ENCODE measurements around the gene TMEM120B.
"Not testable (repeated sequence)": the region's sequence is repeated elsewhere in the genome, so short reads cannot be mapped to it uniquely, and the experiment has no call there.

Gene TMEM120B

DNA sequence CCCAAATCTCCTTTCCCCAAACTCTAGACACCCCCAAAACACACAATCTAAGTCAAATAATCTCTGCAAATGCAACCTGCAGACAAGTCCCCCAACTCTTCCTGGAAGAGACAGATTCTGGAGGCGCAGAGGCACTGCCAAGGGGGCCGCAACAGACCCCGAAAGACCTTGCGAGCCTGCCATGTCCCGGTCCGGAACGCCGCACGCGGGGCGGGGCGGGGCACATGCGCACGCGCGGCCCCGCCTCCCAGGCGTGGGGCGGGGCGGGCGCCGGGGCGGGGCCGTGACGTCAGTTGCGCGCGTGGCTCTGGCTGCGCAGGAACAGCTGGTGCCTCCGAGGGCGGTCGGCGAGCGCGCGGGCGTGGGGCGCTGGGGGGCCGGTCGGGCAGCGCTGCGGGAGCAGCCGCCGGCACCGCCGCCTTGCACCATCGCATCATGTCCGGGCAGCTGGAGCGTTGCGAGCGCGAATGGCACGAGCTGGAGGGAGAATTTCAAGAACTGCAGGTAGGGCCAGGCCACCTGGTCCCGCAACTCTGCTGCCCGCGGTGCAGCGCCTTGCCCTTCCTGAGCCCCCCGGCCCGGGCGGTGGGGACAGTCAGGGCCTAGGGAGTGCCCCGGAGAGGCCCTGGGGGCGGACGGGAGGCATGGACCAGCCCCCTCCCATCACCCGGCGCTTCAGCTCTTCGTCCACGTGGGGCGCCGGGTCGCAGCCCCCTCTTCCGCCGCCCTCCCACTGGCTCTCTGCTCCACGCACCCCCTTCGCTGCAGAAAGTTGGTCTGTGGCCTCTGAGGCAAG, at the start of gene TMEM120B:
TMEM120B (plus strand) TSS at position 292 of the 796 bp plus-strand sequence; CDS start at position 436, 144 bp downstream.
- peak; percentile 62 for DNase-seq (ENCODE audit: low read depth)
- H3K4me3 ChIP-seq (ENCODE audit: low read length), result peak within 1 kb of the TSS; percentile 94
- TF ChIP-seq, protein P1, sequence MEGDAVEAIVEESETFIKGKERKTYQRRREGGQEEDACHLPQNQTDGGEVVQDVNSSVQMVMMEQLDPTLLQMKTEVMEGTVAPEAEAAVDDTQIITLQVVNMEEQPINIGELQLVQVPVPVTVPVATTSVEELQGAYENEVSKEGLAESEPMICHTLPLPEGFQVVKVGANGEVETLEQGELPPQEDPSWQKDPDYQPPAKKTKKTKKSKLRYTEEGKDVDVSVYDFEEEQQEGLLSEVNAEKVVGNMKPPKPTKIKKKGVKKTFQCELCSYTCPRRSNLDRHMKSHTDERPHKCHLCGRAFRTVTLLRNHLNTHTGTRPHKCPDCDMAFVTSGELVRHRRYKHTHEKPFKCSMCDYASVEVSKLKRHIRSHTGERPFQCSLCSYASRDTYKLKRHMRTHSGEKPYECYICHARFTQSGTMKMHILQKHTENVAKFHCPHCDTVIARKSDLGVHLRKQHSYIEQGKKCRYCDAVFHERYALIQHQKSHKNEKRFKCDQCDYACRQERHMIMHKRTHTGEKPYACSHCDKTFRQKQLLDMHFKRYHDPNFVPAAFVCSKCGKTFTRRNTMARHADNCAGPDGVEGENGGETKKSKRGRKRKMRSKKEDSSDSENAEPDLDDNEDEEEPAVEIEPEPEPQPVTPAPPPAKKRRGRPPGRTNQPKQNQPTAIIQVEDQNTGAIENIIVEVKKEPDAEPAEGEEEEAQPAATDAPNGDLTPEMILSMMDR (conservative IDR thresholded peaks at IDR 0.05; ENCODE audit: low read length), result no peak

DNA sequence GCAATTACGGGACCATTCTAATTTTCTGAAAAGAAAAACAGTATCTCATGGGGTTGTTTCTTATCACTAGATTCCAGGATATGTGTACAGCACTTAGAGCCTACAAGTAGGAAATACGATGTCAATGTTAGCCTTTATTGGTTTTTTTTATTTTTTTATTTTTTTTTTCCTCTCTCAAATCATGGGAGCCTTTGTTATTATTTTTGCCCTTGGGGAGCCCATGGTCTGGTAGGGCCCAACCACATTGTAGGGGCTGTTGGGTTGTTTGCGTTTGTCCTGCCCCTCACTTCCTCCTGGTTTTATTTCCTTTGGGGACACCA, 49.0 kb upstream of the TMEM120B start:
- TF ChIP-seq, protein P1 (conservative IDR thresholded peaks at IDR 0.05; ENCODE audit: low read length), result no peak
- H3K4me3 ChIP-seq (ENCODE audit: low read length), result no peak overlapping the region
- DNase-seq (ENCODE audit: low read depth), result no peak

DNA sequence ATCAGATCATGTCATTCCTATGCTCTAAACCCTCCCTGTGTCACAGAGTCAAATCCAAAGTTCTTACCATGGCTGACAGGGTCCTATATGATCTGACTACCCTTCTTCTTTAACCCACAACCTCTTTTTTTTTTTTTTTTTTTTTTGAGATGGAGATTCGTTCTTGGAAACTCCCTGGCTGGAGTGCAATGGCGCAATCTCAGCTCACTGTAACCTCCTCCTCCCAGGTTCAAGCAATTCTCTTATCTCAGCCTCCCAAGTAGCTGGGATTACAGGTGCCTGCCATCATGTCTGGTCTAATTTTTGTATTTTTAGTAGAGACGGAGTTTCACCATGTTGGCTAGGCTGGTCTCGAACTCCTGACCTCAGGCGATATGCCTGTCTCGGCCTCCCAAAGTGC, 45.7 kb upstream of the TMEM120B start:
- DNase-seq (ENCODE audit: low read depth); H3K4me3 ChIP-seq (ENCODE audit: low read length): not testable (repeated sequence)

DNA sequence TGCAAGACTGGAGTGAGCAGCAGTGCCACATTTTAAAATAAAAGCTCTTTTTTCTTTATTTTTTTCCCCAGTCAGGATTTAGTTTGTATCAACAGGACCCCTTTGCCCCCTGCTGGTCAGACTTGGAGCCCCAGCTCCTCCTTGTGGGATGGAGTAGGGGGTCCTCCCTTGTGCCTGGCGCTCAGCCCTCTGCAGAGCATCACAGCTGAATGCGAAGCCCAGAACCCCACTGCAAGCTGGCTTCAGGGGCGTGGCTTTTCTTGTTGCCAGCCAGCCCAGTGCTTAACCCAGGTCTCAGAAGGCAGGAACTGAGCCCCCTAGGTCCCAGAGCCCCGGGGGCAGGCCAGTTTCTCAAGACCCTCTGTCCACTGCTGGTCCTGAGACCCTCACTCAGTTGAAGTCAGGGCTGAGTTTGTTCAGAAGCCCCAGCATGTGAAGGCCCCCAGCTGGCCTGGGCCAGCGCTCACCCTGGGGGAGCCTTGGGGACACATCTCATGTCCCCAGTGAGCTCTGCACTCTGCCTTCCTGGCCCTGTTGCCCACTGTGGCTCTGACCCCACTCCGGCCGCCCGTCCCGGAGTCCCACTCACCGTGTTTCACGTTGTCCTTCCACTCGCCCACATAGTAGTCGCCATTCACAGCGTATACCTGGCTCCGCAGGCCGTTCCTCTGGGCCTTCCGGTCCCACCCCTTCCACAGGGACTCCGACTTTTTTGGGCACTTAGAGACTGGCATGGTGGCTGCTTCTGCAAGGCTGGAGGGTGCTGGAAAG, 43.6 kb upstream of the TMEM120B start:
- TF ChIP-seq, protein P1 (conservative IDR thresholded peaks at IDR 0.05; ENCODE audit: low read length), result peak; percentile 59
- no peak overlapping the region for H3K4me3 ChIP-seq (ENCODE audit: low read length)
- DNase-seq (ENCODE audit: low read depth), result peak; percentile 23

DNA sequence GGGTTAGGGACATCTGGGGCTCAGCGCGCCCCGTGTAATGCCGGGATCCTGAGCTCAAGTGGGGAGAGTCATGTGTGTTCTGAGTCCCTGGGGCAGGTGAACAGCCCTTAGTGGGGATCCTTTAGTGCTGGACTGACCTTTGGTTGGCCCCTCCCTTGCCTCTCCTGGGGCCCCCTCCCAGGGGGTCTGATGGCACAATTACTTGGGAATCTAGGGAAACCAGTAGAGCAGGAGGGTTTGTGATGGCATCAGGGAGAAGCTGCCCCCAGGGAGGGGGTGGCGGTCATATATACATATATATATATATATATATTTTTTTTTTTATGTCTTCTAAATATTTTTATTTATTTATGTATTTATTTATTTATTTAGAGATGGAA, 43.0 kb upstream of the TMEM120B start, which contains the start of gene MORN3:
MORN3 (minus strand) TSS at position 134 of the 380 bp plus-strand sequence. CDS start 171 bp downstream, outside the sequence.
- TF ChIP-seq, protein P1 (conservative IDR thresholded peaks at IDR 0.05; ENCODE audit: low read length), result no peak
- no peak within 1 kb of the TSS for H3K4me3 ChIP-seq (ENCODE audit: low read length)
- DNase-seq (ENCODE audit: low read depth), result no peak

DNA sequence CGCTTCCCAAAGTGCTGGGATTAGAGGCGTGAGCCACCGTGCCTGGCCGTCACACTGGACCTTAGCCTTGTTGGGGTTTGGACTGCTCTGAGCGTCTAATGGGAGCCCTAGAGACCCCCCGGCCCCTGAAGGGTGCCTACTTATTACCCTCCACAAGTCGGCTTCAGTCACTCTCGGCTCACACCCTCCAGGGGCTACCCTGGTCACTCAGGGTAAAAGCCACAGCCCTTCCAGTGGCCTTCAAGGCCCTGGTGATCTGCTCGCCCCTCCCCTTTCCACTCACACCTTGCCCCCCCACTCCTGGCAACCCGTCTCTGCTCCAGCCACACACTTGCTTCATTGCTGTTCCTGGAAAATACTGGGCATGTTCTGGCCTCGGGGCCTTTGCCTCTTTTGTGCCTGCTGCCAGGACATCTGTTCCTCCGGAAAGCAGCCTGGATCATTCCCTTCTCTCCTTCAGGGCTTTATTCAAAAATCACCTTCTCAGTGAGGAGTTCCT, 39.5 kb upstream of the TMEM120B start:
- DNase-seq (ENCODE audit: low read depth), result peak; percentile 29
- no peak overlapping the region for H3K4me3 ChIP-seq (ENCODE audit: low read length)

DNA sequence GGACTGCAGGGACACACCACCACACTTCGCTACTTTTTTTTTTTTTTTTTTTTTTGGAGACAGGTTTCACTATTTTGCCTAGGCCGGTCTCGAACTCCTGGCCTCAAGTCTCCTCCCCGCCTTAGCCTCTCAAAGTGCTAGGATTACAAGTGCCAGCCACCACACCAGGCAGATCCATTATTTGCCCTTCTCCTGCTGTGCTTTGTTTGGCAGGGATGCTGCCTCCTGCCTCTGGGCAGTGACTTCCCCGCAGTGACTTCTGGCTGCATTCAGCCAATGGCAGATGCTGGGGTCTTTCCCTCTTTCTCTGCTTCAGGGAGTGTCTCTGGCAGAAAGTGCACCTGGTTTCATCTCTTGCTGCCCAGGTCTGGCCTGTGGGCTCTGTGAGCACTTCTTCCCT, 36.4 kb upstream of the TMEM120B start:
- DNase-seq (ENCODE audit: low read depth), result no peak
- no peak overlapping the region for H3K4me3 ChIP-seq (ENCODE audit: low read length)
- TF ChIP-seq, protein P1 (conservative IDR thresholded peaks at IDR 0.05; ENCODE audit: low read length), result no peak

More for the DNA sequence above, 39.5 kb upstream of the TMEM120B start:
- TF ChIP-seq, protein P1 (conservative IDR thresholded peaks at IDR 0.05; ENCODE audit: low read length), result no peak

Measured in AG10803 (cell line).